ENCODE measurements around the gene ARHGAP10. TPM values are rescaled to one million over a fixed set of nuclear protein-coding genes. Genes with fewer than 3 reads are reported as not detected.

Gene ARHGAP10
- total RNA-seq, 1 experiment from 2014 or later = 36.6 TPM

- Mint-ChIP-seq H3K36me3 (ENCODE audit: insufficient read depth, unreplicated experiment) (peaks cover 5% of the 10 kb centered on the region), H3K27ac (ENCODE audit: unreplicated experiment) (no peak overlapping the region), H3K4me1 (ENCODE audit: low read depth, unreplicated experiment) (peaks cover 13% of the 10 kb centered on the region), H3K27me3 (ENCODE audit: insufficient read depth, unreplicated experiment) (no peaks in the 10 kb centered on the region), H3K4me3 (ENCODE audit: unreplicated experiment) (no peak overlapping the region), H3K9me3 (ENCODE audit: unreplicated experiment) (no peaks in the 10 kb centered on the region)
- TF ChIP-seq CTCF (IDR thresholded peaks at IDR 0.05; ENCODE audit: insufficient read depth in 1 of 2, low read depth in 1 of 2, low read length in 1 of 2, severe bottlenecking in 1 of 2, unreplicated experiment in 1 of 2) = no peak
- Histone ChIP-seq H3K36me3 (ENCODE audit: control insufficient read depth, insufficient read depth, low read length) (no peaks in the 10 kb centered on the region), H3K4me1 (peaks cover 11% of the 10 kb centered on the region), H3K27me3 (replicated peaks; ENCODE audit: control insufficient read depth, insufficient read depth, low read length) (no peaks in the 10 kb centered on the region), H3K4me3 (ENCODE audit: low read depth, low read length) (no peak overlapping the region), H3K9me3 (no peaks in the 10 kb centered on the region)
- intact Hi-C loops (cut with micrococcal nuclease; ENCODE audit: unreplicated experiment) = no loop called here
- ChIA-PET POLR2A (no interaction called here), CTCF (interaction anchor here (1.1 kb wide), 1 partner anchor 54 kb away, joined by 8 read pairs; no protein-coding TSS in a partner anchor)
- no peak for DNase-seq
- BruUV-seq (replicated peaks) = no TSS peak
Observed at GRCh38 chr4:147813109-147813773, 81.4 kb downstream of the ARHGAP10 start.

GRCh38 chr4:147813973-147814372 is 82.1 kb downstream of the ARHGAP10 start:
- Histone ChIP-seq H3K36me3 (ENCODE audit: control insufficient read depth, insufficient read depth, low read length) (no peaks in the 10 kb centered on the region), H3K9me3 (no peaks in the 10 kb centered on the region), H3K27me3 (replicated peaks; ENCODE audit: control insufficient read depth, insufficient read depth, low read length) (no peaks in the 10 kb centered on the region), H3K4me3 (ENCODE audit: low read depth, low read length) (no peak overlapping the region), H3K4me1 (peaks cover 11% of the 10 kb centered on the region)
- H3K4me3 Mint-ChIP-seq (ENCODE audit: unreplicated experiment) = no peak overlapping the region
- BruUV-seq (replicated peaks) = no TSS peak
- intact Hi-C loops (cut with micrococcal nuclease; ENCODE audit: unreplicated experiment) = no loop called here
- H3K9me3 Mint-ChIP-seq (ENCODE audit: unreplicated experiment) = no peaks in the 10 kb centered on the region
- ChIA-PET POLR2A (no interaction called here), CTCF (no interaction called here)
- no peak for DNase-seq
- H3K4me1 Mint-ChIP-seq (ENCODE audit: low read depth, unreplicated experiment) = peaks cover 13% of the 10 kb centered on the region
- TF ChIP-seq CTCF (IDR thresholded peaks at IDR 0.05; ENCODE audit: insufficient read depth in 1 of 2, low read depth in 1 of 2, low read length in 1 of 2, severe bottlenecking in 1 of 2, unreplicated experiment in 1 of 2) = no peak
- H3K27ac Mint-ChIP-seq (ENCODE audit: unreplicated experiment) = peak overlapping the region; percentile 43
- no peaks in the 10 kb centered on the region for H3K27me3 Mint-ChIP-seq (ENCODE audit: insufficient read depth, unreplicated experiment)
- H3K36me3 Mint-ChIP-seq (ENCODE audit: insufficient read depth, unreplicated experiment) = peaks cover 5% of the 10 kb centered on the region

GRCh38 chr4:147814376-147814775 is 82.5 kb downstream of the ARHGAP10 start:
- TF ChIP-seq CTCF (IDR thresholded peaks at IDR 0.05; ENCODE audit: insufficient read depth in 1 of 2, low read depth in 1 of 2, low read length in 1 of 2, severe bottlenecking in 1 of 2, unreplicated experiment in 1 of 2) = no peak
- H3K36me3 ChIP-seq (ENCODE audit: control insufficient read depth, insufficient read depth, low read length) = no peaks in the 10 kb centered on the region
- H3K9me3 ChIP-seq = no peaks in the 10 kb centered on the region
- ChIA-PET POLR2A (no interaction called here), CTCF (no interaction called here)
- no peaks in the 10 kb centered on the region for H3K27me3 Mint-ChIP-seq (ENCODE audit: insufficient read depth, unreplicated experiment)
- peak overlapping the region; percentile 43 for H3K27ac Mint-ChIP-seq (ENCODE audit: unreplicated experiment)
- H3K4me3 ChIP-seq (ENCODE audit: low read depth, low read length) = no peak overlapping the region
- peaks cover 11% of the 10 kb centered on the region for H3K4me1 ChIP-seq
- H3K9me3 Mint-ChIP-seq (ENCODE audit: unreplicated experiment) = no peaks in the 10 kb centered on the region
- no peak overlapping the region for H3K4me3 Mint-ChIP-seq (ENCODE audit: unreplicated experiment)
- intact Hi-C loops (cut with micrococcal nuclease; ENCODE audit: unreplicated experiment) = no loop called here
- peaks cover 13% of the 10 kb centered on the region for H3K4me1 Mint-ChIP-seq (ENCODE audit: low read depth, unreplicated experiment)
- no peaks in the 10 kb centered on the region for H3K27me3 ChIP-seq (replicated peaks; ENCODE audit: control insufficient read depth, insufficient read depth, low read length)
- peaks cover 5% of the 10 kb centered on the region for H3K36me3 Mint-ChIP-seq (ENCODE audit: insufficient read depth, unreplicated experiment)
- no peak for DNase-seq
- BruUV-seq (replicated peaks) = no TSS peak
